Placental epithelial cell (primary cell): ENCODE results near the gene PARP15. TPM values are rescaled to one million over a fixed set of nuclear protein-coding genes. Genes with fewer than 3 reads are reported as not detected.

Source experiments
- total RNA-seq: library from RNA; depleted of rRNA; stranded (reverse); fragments of >200 nt; gene quantifications from 2 replicates; pipeline ENCODE4 v1.2.3, GENCODE V29; 2012

PARP15 gene
- under 0.01 TPM in 1 of 2 replicates, not detected in the other for total RNA-seq

GRCh38 chr3:122577409-122578031 lies at the start of gene PARP15:
PARP15 (plus strand) TSS chr3:122577650; CDS start chr3:122577668, 18 bp downstream.

GRCh38 chr3:122564155-122564912 lies 13.1 kb upstream of the PARP15 start, which contains the start of the genes DTX3L and PARP9:
DTX3L (plus strand) TSS chr3:122564338; CDS start chr3:122564427, 89 bp downstream.
PARP9 (minus strand) TSS chr3:122564300; CDS start chr3:122559620, 4,680 bp downstream.

GRCh38 chr3:122680475-122681283 lies 103.2 kb downstream of the PARP15 start, which contains the start of gene PARP14:
PARP14 (plus strand) TSS chr3:122680839; CDS start chr3:122680884, 45 bp downstream.

Other genes starting within 250 kb of the PARP15 start
- gene MIX23, start 194.4 kb upstream of the PARP15 start, total RNA-seq, result 15.7 and 17.4 TPM in 2 replicates
- gene FAM162A, start 193.5 kb upstream of the PARP15 start, total RNA-seq, result 4.9 and 6.7 TPM in 2 replicates
- 6.9 and 7.9 TPM in 2 replicates for gene WDR5B, start 161.6 kb upstream of the PARP15 start, total RNA-seq
- 27.9 and 35.0 TPM in 2 replicates for gene KPNA1, start 62.7 kb upstream of the PARP15 start, total RNA-seq
- 4.1 and 6.7 TPM in 2 replicates for gene PARP9, start 13.3 kb upstream of the PARP15 start, total RNA-seq
- gene DTX3L, start 13.3 kb upstream of the PARP15 start, total RNA-seq, result 7.6 and 9.8 TPM in 2 replicates
- 7.0 and 34.9 TPM in 2 replicates for gene PARP14, start 103.2 kb downstream of the PARP15 start, total RNA-seq
- 3.5 TPM in 2 replicates for gene HSPBAP1, start 216.2 kb downstream of the PARP15 start, total RNA-seq
- 19.6 and 24.4 TPM in 2 replicates for gene SLC49A4, start 217.4 kb downstream of the PARP15 start, total RNA-seq